Non-pigmented ciliary epithelial cell (primary cell): ENCODE measurements around the gene ZBTB16.

Experiments
- DNase-seq: peaks from one replicate; pipeline ENCODE4 v3.0.0-alpha.2; 2010; ENCODE audit warnings: low read depth

The ZBTB16 gene

DNA sequence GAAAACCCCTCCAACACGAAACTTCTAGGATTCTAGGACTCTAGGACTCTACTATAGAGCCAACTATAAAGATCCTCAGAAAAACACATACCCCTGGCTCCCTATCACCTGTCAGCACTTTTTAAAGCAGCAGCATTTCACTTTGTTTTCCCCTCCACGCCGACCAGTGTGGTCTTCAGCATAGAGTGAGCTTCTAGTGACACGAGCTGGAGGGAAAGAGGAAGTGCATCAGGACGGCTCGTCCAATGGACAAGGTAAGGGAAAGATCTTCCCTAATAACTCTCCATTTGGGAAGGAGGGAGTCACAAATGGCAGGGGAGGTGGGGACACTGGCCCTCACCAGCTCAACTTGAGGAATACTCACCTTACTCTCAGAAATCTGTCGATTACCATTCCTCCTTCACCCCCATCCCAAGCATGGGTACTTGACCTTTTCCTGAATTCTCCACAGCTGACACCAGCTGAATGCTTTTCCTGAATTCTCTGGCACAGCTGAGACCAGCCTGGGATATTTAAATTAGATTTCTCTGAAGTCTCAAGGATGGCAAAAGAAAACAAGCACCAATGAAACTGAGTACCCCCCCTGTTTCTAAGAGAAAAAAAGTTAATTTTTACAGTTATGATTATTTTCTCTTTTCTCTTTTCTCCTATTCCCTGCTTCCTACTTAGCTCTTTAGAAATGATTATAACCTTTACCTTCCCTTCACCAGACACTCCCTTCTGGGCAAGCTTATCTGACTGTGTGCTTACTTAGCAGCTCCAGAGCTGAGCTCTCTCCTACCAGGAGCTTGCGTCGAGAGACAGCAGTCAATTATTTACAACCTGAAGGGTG, 203.4 kb downstream of the ZBTB16 start:
- no peak for DNase-seq

DNA sequence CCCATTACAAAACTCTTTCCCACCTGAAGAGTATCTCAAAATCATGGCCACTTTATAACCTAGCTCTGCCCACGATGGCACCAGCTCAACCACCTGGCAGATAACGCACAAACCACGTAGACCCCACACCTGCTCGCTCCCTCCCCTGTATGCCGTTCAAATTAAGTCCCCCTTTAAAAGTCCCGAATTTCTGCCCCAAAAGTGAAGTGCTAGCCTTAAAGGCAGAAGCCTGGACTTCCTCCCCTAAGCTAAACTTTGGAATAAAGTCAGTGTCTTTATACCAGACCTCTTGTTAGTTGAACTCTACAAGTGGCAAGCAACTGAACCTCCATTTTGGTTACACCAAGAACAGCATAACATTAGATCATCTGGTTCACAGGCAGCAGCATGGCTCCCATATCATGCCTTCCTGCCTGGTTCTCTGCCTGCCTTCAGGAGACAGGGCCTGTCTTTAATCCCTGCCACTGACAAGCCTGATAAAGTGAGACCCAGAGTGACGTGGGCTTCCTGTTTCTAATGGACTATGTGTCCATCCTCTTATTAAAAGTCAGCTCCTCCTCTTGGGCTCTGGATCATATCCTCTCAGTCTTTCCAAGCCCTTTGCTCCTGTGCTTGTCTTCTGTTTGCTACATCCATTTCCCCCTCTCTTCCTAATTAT, 204.1 kb downstream of the ZBTB16 start:
- no peak for DNase-seq

DNA sequence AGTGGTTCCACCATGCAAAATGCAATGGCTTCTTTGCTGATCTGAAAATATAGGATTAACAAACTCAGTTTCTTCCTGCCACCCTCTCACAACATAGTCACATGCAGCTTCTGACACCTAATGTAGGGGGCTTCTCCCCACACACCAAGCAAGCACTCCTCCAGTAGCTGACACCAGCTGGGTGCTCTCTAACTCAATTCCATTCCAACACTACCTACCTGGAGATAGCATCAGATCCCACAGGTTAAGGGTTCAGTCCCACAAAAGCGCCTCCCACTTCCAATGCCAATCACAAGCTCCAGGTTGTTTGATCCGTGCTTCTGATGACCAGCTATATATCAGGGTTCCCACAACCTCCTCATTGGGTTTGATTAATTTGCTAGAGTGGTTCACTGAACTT, 204.9 kb downstream of the ZBTB16 start:
- no peak for DNase-seq

DNA sequence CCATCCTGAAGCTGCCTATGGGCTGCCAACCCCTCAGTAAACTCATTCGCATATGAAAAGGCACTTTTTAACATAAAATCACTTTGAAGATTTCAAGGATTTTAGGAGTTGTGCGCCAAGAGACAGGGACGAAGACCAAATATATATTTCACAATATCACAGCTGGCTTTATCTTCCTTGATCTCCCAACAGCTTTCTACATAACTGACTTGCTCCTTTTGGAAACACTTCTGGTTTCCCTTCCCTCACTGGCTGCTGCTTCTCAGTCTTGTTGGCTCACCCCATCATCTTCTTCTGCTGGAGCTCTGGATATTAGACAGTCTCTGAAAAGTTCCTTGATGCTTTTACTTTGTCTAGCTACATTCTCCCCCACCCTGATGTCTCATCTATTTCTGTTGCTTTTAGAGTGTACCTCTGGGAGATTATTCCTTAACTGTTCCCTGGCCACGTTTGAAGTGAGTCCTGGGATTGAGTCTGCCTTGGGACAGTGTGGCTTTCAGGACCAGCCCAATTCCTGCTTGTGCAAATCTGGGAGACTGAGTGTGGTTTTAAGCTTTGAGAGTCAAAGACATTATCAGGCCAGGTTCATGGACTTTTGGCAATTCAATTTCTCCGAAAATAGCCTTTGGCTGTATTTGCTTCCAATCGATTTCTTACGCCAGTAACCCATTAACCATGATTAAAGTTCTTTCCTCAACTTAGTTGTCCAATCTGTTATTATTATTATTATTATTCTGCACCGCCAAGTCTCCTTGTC, 205.8 kb downstream of the ZBTB16 start:
- no peak for DNase-seq

DNA sequence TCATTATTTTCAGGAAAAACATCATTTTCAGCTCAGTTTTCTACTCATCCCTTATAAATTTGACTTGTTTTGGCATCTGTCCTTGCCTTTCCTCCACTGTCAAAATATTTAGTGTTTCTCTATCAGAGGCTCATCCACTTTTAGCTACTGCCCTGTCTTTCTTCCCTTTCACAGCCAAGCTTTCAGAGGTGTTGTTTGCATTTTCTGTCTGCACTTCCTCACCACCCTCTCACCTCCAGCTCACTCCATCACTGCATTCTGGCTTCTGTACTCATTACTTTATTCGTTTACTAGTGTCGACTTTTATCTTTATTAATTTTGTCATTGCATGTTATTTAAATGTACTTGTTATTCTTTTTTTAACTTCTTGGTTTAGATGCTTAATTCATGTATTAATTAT, 210.0 kb downstream of the ZBTB16 start:
- DNase-seq = no peak

DNA sequence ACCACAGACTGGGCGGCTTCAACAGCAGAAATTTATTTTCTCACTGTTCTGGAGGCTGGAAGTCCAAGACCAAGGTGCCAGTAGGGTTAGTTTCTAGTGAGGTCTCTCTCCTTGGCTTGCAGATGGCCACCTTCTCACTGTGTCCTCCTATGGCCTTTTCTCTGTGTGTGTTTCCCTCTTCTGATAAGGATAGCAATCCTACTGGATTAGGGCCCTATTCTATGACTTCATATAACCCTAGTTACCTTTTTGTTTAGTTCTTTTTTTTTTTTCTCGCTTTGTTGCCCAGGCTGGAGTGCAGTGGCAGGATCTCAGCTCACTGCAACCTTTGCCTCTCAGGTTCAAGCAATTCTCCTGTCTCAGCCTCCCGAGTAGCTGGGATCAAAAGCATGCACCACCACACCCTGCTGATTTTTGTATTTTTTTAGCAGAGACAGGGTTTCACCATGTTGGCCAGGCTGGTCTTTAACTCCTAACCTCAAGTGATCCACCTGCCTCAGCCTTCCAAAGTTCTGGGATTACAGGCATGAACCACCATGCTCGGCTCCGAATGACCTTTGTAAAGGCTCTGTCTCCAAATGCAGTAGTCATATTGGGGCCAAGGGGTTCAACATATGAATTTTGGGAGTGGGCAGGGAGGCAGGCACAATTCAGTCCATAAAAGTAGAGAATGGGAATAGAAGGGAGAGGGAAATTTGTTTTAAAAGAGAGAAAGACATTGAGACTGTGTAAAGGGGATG, 211.2 kb downstream of the ZBTB16 start:
- DNase-seq = no peak

DNA sequence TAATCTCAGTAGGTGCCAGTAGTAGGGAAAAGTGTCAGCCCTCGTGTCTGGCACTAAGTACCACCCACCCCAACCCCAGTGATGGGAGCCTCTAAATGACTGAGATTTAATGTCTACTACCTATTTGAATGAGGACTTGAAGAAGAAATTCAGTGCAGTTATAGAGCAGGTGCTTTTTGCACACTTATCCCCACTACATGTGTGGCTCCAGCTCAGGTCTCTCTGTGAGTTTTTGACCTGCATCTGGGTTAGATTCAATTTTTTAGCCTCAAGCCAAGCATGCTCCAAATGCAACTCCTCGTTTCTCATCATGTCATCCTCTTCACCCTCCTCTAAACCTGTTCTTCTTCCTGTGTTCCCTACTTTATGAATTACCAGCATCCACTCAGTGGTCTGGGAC, 211.8 kb downstream of the ZBTB16 start:
- DNase-seq = no peak

DNA sequence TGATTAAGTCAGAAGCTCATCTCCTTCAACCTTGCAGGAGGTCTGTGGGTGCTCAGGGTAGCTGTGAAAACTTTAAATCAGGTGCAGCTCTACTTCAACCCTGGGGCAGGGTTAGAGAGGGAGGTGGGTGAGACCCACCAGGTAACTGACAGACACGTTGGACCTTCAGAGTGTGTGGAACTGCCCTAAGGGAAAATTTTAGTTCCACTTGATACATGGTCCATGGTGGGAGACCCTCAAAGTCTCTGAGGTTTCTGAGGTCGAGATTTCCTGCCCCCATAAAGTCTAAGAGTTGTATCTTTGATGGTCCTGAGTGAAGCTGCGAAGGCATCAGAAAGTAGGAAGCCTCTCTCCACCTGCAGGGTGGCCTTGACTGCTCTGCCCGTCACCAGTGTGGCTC, 212.8 kb downstream of the ZBTB16 start:
- no peak for DNase-seq

DNA sequence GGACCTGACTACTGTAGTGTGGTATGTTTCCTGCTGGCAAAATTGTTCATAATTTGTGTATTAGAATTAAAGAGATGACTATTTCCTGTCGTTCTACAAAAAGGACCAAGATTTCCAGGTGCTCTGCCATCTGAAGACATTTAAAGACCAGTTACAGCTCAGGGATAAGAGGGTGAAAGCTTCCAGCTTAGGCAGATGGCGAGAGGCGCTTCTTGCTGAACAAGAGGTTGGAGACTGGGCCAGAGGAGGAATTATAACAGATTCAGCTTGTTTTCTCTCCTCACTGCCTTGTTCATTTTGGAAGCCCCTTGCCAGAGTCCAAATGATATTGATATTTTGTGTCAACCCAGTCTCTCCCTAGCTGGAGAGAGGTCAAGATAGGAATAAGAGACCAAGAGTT, 213.6 kb downstream of the ZBTB16 start:
- DNase-seq = no peak

DNA sequence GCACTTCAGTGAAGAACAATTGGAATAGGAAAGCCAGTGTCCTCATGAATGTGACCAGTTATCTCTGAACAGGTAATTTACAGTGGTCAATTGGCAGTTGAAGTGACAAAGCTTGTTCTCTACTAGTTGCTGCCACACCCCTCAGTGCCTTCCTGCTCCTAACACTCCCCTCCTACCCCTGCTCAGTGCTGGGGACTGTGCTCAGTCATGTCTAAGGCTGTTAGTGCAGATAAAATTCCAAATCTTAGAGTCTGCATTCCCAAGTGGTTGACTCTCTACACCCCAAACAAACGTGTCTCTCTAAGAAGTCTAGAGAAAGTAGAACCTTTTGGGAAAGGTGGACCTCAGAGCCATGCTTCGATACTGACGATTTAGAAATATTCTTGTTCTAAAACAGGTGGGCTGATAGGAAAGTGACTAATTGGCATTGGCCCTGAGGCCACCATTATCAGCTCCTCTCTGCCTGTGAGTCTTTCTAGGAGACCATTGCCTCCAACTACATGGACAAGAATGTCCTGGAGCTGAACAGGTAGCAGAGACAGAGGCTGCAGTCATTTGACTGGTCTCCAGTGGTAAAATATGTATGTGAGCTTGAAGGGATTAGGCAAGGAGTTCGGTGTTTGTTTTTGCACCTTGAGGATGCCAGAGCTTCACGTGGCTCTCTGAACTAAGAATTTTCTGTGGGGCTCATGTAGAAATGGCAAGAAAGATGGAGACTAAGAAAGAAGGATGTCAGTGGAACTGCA, 214.6 kb downstream of the ZBTB16 start:
- DNase-seq = no peak

DNA sequence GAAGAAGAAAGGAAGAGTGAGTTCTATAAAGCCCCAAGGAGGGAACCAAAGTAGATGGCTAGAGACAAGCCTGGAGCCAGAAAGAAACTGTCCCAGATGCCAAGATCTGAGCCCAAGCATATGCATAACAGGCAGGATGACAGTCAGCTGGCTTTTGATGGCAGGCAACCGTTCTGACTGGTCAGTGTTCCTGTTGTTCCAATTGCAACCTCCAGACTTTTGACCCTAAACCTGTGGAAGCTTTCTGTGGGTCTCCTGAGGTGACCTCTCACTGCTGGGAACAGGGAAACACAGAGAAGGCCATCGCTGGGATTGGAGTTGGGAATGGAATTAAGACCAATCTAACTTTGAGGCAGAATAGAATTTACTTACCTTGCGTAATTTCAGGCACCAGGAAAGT, 215.1 kb downstream of the ZBTB16 start:
- DNase-seq = no peak

DNA sequence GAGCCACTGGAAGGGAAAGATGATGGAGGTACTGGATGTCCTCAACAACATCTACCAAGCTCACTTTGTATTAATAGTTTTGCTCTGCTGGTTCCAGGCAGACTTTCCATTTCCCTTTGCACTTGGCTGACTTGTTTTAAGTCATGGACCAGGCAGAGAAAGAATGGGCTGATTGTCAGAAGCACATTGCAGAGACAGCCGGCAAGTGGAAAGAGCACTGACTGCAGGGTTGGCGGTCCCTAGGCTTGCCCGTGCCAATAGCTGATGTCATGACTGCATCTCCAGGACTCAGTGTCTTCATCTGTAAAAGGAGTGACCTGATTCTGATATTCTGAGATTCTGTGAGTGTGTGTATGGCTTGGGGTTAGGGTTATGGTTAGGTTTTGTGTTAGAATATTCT, 215.8 kb downstream of the ZBTB16 start:
- DNase-seq = no peak

DNA sequence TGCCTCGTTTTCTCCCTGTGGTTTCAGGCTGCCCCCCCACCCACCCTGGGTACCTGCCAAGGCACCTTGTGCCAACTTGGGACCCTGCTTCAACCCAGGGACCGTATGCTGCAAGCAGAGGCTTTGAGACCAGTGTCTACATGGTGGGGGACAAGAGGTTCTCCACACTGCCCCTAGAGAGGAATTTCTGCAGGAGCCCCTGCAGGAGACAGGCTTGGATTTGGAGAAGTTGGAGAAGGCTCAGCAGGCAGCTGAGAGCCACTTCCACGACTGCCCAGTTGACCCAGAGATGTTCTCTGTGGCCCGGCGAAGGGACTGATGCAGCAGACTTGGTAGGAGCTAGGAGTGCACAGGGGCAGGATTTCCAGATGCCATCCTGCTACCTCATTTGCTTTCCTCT, 216.6 kb downstream of the ZBTB16 start:
- no peak for DNase-seq

DNA sequence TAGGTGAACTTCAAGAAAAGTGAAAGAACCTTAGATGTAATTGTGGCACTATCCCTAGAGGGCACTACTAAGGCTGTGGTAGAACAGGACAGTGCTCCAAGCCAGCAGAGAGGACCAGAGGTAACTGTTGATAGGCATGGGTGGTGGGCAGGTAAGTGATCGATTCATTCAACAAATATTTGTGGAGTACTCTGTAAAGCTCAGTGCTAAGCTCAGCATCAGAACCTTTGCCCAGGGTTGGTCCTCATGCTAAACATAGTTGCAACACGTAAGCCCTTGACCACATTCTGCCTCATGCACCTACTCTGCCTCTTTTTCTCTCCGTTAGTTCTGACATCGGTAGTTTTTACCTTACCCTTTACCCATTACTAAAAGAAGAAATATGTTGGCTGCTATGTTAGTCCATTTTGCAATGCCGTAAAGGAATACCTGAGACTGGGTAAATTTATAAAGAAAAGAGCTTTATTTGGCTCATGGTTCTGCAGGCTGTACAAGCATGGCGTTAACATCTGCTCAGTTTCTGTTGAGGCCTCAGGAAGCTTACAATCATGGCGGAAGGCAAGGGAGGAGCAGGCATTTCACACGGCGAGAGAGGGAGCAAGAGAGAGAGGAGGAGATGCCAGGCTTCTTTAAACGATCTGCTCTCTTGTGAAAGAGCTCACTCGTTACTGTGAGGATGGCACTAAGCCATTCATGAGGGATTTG, 218.3 kb downstream of the ZBTB16 start:
- DNase-seq = no peak

DNA sequence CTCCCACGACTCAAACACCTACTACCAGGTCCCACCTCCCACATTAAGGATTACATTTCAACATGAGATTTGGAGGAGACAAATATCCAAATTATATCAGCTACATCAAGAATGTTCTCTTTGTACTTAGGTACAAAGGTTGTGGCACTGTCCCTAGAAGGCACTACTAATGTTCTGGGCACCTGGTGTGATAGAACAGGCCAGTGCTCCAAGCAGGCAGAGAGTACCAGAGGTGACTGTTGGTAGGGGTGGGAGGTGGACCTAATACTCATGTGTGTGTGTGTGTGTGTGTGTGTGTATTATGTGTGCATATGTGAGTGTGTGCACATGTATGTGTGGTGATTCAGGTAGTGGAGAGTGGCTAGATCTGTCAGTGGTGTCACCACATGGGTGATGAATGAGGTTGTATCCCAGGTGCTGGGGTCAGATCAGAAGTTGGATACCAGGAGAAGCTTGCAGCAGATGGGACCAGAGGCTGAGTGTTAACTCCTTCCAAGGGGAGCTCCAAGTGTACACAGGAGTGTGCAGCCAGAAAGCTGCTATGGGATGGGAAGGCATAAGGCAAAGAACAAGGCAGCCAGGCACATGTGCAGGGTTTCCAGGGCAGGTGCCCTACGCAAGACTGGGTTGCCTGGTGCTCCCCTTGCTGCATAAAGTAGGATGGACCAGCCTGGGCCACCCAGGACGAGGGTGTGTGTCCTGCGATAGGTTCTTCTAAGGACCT, 219.0 kb downstream of the ZBTB16 start:
- DNase-seq = no peak

DNA sequence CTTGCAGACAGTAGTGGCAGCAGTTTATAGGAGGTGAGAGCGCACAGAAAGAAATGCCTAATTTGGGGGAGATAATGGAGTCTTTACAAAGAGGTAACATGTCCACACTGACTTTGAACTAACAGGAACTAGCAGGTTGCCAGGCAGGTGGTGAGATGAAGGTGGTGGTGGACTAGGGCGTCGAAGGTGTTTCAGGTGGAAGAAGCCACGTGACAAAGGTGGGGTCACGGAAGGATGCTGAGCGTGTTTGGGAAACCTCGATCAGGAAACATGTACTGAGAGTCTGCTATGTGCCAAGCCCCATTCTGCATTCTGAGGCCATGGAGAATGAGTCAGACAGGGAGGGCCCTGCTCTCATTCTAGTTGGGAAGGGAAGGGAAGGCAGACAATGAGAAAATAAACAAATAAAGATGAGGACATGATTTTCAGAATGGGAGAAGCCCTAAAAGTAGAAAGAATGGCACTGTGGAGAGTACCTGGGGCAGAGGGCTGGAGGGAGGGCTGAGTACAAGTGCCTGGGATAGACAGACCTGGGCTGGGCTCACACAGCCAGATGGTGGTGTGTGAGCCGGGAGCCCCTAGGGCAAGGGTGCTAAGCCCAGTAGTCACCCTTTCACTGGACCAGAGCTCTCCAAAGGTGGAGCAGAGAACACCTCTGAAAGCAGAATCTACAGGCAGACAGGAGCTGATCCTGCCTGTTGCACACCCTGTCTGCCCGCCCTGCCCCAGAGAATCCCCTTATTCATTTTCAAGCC, 220.5 kb downstream of the ZBTB16 start:
- no peak for DNase-seq

DNA sequence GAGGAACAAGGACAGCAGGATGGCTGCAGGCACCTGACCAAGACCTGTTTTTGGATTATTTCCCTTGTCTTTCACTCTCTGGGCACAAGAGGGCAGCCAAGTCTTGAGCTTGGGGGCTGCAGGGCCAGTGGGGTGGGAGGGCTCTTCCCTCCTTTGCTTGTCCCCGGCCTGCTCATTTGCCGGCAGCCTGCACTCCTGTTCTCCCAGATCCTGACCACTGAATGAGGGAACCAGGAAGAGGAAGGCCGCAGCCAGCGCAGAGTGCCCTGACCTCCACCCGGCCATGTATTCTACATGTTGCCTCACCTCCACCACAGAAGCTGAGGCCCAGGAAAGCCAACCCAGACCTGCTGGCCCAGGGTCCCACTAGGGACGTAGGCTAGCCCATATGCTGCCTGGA, 221.2 kb downstream of the ZBTB16 start:
- no peak for DNase-seq

DNA sequence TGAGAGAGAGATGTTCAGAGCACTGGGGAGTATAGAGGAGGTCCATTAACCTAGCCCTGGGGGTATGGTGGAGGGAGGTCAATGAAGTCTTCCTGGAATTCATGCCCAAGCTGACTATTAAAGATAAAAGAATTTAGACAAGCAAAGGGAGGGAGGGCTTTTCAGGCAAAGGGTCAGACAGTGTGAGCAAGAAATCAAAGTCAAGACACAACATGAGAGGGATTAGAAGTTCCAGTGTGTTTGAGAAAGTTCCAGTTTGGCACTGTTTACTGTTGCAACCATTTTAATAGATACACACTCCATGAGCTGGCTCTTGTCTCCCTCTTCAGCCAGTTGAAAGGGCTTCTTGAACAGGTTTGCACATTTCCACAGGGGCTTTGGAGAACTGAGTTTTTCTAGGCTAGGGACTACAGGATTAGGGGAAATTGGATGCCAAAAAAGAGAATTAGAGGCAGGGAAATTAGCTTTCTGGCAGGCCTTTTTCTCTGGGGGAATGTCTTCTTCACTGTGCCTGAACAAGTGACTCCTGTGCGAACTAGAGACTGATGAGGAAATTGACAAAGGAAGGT, 222.0 kb downstream of the ZBTB16 start:
- no peak for DNase-seq

DNA sequence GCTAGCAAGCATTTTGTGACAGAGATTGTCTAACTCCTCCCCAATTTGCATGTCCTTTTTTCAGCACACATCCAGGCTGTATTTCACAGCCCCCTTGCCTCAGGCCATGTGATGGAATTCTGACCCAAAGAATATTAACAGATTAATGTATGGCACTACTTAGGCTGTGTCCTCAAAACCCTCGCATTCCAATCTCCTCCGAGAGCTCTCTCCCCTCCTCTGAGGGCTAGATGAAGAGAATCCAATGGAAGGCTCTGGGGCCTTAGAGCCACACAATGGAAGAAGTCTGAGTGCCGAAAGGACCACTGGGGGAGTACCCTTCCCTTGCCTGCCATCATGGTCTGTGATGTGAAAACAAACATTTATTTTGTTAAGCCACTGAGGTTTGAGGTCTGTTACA, 223.0 kb downstream of the ZBTB16 start:
- DNase-seq = no peak
